ENCODE measurements around the gene STRADB. TPM values are rescaled to one million over a fixed set of nuclear protein-coding genes. Genes with fewer than 3 reads are reported as not detected.

STRADB gene
- total RNA-seq, 4 donors from 2014 or later: 90.6 to 187 (median 129) TPM

- TF ChIP-seq CTCF (IDR thresholded peaks at IDR 0.05 in 4 of 5, conservative IDR thresholded peaks at IDR 0.05 in 1 of 5) (no peak), POLR2A (IDR thresholded peaks at IDR 0.05) (no peak)
- H3K27ac ChIP-seq: no peak overlapping the region
- peaks cover 4 to 21% of the 10 kb centered on the region in 2 donors for H3K4me1 ChIP-seq
- no peaks in the 10 kb centered on the region for H3K27me3 ChIP-seq
- no peaks in the 10 kb centered on the region for H3K9me3 ChIP-seq
- no peaks in the 10 kb centered on the region for H3K36me3 ChIP-seq
- H3K4me3 ChIP-seq: no peak overlapping the region
- ATAC-seq (no peak), DNase-seq (no peak)
- in situ Hi-C loops (cut with MboI; ENCODE audit: low sequenced_read_pairs in 4 of 4) (no loop called here), intact Hi-C loops (cut with DNase I; ENCODE audit: low total_unique reads) (no loop called here)
Observed at GRCh38 chr2:201441409-201441808, 10.1 kb upstream of the STRADB start.

- DNase-seq (no peak), ATAC-seq (no peak)
- peaks cover 17 to 44% of the 10 kb centered on the region in 2 donors for H3K4me1 ChIP-seq
- intact Hi-C loops (cut with DNase I; ENCODE audit: low total_unique reads) (no loop called here), in situ Hi-C loops (cut with MboI; ENCODE audit: low sequenced_read_pairs in 4 of 4) (no loop called here)
- no peak overlapping the region for H3K27ac ChIP-seq
- no peak overlapping the region for H3K4me3 ChIP-seq
- no peaks in the 10 kb centered on the region for H3K36me3 ChIP-seq
- TF ChIP-seq POLR2A (IDR thresholded peaks at IDR 0.05) (no peak), CTCF (IDR thresholded peaks at IDR 0.05 in 4 of 5, conservative IDR thresholded peaks at IDR 0.05 in 1 of 5) (no peak)
- H3K9me3 ChIP-seq: no peaks in the 10 kb centered on the region
- no peaks in the 10 kb centered on the region for H3K27me3 ChIP-seq
Observed at GRCh38 chr2:201444746-201445465, 6.6 kb upstream of the STRADB start.

- H3K27ac ChIP-seq: no peak overlapping the region
- in situ Hi-C loops (cut with MboI; ENCODE audit: low sequenced_read_pairs in 4 of 4): no loop called here
- intact Hi-C loops (cut with DNase I; ENCODE audit: low total_unique reads): no loop called here
Observed at GRCh38 chr2:201447086-201447485, 4.5 kb upstream of the STRADB start.

DNA sequence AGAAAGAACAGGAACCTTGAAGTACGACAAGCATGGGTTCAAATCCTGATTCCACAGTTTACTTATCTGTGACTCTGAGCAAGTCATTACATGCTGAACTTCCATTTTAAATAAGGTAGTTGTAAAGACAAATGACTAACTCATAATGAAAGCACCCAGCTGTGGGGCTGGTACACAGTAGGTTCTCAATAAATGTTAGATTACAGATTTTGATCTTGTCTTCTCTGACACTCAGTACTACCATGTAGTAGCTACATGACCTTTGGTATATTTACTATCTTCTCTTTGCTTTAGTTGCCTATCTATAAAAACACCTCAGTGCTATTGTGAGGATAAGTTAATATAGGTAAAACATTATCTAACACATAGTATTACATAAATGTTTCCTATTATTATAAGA lies 3.5 kb upstream of the STRADB start:
- peaks cover 35 to 44% of the 10 kb centered on the region in 2 donors for H3K4me1 ChIP-seq
- no peak overlapping the region for H3K27ac ChIP-seq
- in situ Hi-C loops (cut with MboI; ENCODE audit: low sequenced_read_pairs in 4 of 4) (no loop called here), intact Hi-C loops (cut with DNase I; ENCODE audit: low total_unique reads) (no loop called here)
- H3K27me3 ChIP-seq: no peaks in the 10 kb centered on the region
- TF ChIP-seq CTCF (IDR thresholded peaks at IDR 0.05 in 4 of 5, conservative IDR thresholded peaks at IDR 0.05 in 1 of 5): no peak
- TF ChIP-seq POLR2A (IDR thresholded peaks at IDR 0.05): no peak
- no peak for ATAC-seq
- no peaks in the 10 kb centered on the region for H3K9me3 ChIP-seq
- DNase-seq: no peak
- no peaks in the 10 kb centered on the region for H3K36me3 ChIP-seq
- no peak overlapping the region for H3K4me3 ChIP-seq

More at GRCh38 chr2:201447086-201447485, 4.5 kb upstream of the STRADB start:
- Histone ChIP-seq H3K9me3 (no peaks in the 10 kb centered on the region), H3K36me3 (no peaks in the 10 kb centered on the region), H3K27me3 (no peaks in the 10 kb centered on the region), H3K4me1 (peaks cover 27 to 38% of the 10 kb centered on the region in 2 donors), H3K4me3 (no peak overlapping the region)
- DNase-seq: no peak
- TF ChIP-seq CTCF (IDR thresholded peaks at IDR 0.05 in 4 of 5, conservative IDR thresholded peaks at IDR 0.05 in 1 of 5) (no peak), POLR2A (IDR thresholded peaks at IDR 0.05) (no peak)
- ATAC-seq: no peak

Data from gastrocnemius medialis (tissue), 4 donors.